Stimulated activated CD4-positive, alpha-beta T cell treated with anti-CD3 and anti-CD28 coated beads, Interleukin-1b, Interleukin-23, amount 100 ng/mL, for 24 hours (primary cell): ENCODE results near the gene GLRX5.
"Not testable (repeated sequence)": the region's sequence is repeated elsewhere in the genome, so short reads cannot be mapped to it uniquely, and the experiment has no call there.

Experiments used
- DNase-seq, 4 experiments: peaks; one replicate each; pipeline ENCODE4 v3.0.0-alpha.2; 2020; ENCODE audit warnings: low read depth in 4 of 4, low spot score in 1 of 4

The GLRX5 gene

GRCh38 chr14:95498622-95499353 is 36.1 kb upstream of the GLRX5 start:
- DNase-seq, result no peak

DNA sequence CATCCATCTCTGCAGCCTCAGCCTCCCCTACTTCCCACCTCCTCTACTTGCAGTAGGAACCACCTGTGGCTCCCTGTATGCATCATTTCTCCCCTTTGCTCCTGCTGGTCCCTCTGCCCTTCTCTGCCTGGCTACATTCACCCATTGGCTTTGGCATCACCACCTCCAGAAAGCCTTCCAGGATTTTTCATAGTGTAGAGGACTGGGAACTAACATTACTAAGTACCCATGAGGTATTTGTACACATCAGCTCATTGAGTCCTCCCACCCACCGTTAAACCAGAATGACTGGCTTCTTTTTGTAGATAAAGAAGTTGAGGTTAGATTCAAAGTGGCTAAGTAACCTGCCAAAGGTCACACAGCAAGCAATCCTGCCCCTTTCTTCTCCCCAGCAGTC is 35.5 kb upstream of the GLRX5 start:
- no peak for DNase-seq

DNA sequence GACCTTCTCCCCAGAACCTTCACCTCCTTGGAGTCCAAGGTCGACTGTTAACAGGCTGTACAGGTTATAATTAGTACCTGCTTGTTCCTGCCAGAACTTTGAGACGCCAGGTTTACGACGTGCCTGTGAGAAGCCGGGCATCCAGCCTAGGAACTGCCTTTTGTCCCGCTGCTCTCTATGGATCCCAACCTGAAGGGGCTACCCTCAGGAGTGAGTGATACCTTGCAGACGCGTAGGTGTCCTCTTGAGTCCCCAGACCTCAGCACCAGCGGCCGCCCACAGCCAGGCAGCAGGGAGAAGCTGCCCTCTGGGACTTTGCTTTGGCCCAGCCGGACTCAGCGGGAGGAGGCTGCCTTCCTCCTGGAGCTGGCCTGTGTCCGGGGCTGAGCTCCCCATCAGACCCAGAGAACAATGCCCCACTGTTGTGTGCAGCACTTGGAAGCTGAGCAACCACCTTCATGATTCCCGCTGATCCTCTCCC is 34.6 kb upstream of the GLRX5 start:
- no peak for DNase-seq

DNA sequence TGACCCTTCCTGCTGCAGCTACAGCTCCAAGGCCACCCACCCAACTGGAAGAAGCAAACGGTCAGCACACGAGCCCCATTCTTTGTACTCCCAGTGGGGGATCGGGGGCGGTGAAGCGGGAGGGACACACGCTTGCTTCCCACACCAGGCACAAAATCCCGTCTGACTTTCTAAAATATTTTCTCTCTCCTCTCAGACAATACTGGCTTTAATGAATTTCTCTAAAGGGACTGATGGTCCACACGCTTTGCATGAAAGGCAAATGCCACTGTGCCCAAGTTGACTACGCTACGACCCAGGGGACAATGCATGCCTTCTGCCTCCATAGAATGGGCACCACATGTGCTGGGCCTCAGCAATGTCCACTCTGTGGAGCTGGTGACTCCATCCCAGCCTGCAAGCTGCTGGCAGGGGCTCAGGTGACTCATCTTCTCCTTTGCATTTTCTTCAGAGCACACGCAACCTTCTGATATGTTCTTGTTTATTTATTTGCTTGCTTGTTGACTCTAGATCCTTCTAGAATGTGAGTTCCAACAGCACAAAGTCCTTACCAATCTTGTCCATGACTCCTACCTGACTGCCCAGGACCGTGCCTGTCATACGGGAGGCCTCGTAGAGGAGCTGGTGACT is 34.0 kb upstream of the GLRX5 start:
- no peak for DNase-seq

- DNase-seq, result no peak
Observed at GRCh38 chr14:95502381-95502950, 32.4 kb upstream of the GLRX5 start.

- no peak for DNase-seq
Observed at GRCh38 chr14:95503365-95504134, 31.3 kb upstream of the GLRX5 start.

- no peak for DNase-seq
Observed at GRCh38 chr14:95504135-95505029, 30.5 kb upstream of the GLRX5 start.

DNA sequence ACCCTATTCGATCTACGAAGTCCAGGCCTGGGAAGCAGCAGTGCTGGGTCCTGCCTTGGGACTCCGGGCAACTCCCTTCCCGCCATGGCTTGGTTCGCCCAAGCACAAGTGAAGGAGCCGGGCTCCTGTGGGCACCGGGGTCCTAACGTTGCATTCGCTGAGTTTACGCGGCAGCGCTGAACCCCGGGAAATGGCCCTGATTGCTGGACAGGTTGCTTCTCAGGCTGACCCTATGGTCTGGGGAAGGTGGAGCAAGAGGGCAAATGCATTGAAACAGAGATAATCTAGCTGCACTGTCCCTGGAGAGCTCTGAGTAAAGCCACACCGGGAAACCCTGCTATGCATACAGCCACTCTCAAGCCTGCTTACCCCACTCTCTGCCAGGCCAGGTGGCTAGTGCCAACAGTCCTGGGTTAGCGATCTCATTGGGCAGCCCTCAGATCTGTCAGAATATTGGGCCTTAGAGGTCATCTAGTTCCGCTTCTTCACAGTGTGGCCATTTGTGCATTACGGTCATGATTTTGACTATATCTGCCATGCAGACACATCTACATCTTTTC is 29.7 kb upstream of the GLRX5 start:
- no peak for DNase-seq

GRCh38 chr14:95507174-95507573 is 27.7 kb upstream of the GLRX5 start:
- DNase-seq, result no peak

DNA sequence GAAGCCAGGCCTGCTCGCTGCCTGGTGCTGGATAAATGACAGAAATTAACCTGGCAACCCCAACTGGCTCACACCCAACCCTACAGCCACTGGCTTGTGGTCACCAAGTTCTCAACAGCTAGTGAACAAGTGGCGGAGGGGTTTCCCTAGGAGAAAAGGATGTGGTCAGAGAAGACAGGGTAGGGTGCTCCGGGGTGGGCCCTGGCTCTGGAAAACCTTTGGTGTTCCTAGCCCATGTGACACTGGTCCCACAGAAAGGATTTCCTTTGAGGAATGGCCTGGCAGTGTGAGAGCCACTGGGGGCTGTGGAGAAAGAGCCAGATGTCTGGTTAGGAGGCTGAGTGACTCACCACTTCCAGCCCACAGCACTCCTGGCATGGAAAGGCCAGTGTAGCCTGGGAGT is 27.1 kb upstream of the GLRX5 start:
- DNase-seq, result no peak

DNA sequence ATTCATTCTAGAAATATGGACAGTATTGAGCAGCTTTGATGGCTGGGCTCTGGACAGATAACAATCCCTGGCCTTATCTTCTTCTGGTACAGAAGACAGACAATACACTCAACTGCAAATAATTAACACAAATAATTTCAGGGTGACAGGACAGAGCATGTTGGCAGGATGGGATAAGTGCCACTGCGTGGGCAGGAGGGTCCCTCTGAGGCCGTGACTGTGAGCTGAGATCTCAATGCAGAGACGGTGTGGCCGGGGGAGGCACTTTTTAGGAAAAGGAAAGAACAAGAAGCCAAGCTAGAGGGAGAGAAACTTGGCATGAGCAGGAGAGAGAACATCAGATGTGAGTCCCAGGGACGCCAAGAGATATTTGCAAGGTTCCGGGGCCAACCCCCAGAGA is 26.5 kb upstream of the GLRX5 start:
- DNase-seq, result no peak

- DNase-seq, result no peak
Observed at GRCh38 chr14:95509495-95509894, 25.4 kb upstream of the GLRX5 start.

DNA sequence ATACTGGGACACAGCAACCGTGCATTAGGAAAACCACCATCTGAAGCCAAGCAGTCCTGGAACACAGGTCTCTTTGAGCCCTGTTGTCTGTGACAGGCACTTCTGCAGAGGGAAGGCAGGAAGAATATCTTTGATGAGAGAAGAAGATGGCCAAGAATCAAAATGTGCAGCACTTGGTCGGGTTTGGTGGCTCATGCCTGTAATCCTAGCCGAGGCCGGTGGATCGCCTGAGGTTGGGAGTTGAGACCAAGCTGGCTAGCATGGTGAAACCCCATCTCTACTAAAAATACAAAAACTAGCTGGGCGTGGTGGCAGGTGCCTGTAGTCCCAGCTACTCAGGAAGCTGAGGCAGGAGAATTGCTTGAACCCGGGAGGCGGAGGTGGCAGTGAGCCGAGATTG is 24.5 kb upstream of the GLRX5 start:
- not testable (repeated sequence) for DNase-seq

GRCh38 chr14:95510804-95511203 is 24.0 kb upstream of the GLRX5 start:
- DNase-seq, result no peak

- no peak for DNase-seq
Observed at GRCh38 chr14:95511687-95512086, 23.2 kb upstream of the GLRX5 start.

- no peak for DNase-seq
Observed at GRCh38 chr14:95513291-95513690, 21.6 kb upstream of the GLRX5 start.

- no peak for DNase-seq
Observed at GRCh38 chr14:95514131-95515079, 20.4 kb upstream of the GLRX5 start.

DNA sequence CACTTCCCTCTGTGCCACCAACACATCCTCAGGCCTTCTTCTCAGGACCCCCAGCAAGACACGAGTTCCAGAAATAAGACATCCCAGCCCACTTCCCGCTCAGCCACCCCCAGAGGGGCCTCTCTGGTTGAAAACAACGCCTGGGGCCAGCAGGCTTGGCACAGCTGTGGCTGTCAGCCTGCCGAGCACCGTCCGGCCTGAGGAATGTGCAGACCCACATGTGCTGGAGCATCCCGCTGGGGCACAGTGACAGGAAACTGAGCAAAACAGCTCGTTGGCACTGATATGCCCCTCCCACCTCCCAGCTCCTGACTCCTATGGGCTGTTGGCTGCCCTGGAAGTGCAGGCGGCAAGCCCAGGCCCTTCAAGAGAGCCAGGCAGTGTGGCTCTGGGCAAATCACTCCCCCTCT is 19.8 kb upstream of the GLRX5 start:
- no peak for DNase-seq
